Activated CD8-positive, alpha-beta T cell treated with anti-CD3 and anti-CD28 coated beads for 36 hours (primary cell): ENCODE measurements around the gene PNLIPRP2. TPM values are rescaled to one million over a fixed set of nuclear protein-coding genes. Genes with fewer than 3 reads are reported as not detected.

Experiments used
- ATAC-seq: fragments of 200-7000 bp; cut with Tn5 transposase; one replicate; pipeline ENCODE4 v1.10.0; 2021; ENCODE audit warnings: mild to moderate bottlenecking, moderate library complexity
- CTCF ChIA-PET: fragments of 350-600 bp; sonication (Branson Sonifier 250); formaldehyde crosslinking; loops from one replicate; lab custom pipeline; 2021; ENCODE audit warnings: antibody characterized with exemption; lab: Charles Lee
- POLR2A ChIA-PET: fragments of 350-600 bp; sonication (Branson Sonifier 250); formaldehyde crosslinking; loops from one replicate; lab custom pipeline; 2021; ENCODE audit warnings: antibody characterized with exemption; lab: Charles Lee
- DNase-seq: peaks from one replicate; pipeline ENCODE4 v3.0.0-alpha.2; 2020
- H3K27ac Mint-ChIP-seq: one replicate; pipeline ENCODE4 v1.8.0; 2021; ENCODE audit warnings: mild to moderate bottlenecking, mixed read lengths
- H3K27me3 Mint-ChIP-seq: one replicate; pipeline ENCODE4 v1.8.0; 2021; ENCODE audit warnings: mixed read lengths
- H3K36me3 Mint-ChIP-seq: one replicate; pipeline ENCODE4 v1.8.0; 2021; ENCODE audit warnings: low read depth, mixed read lengths
- H3K4me1 Mint-ChIP-seq: one replicate; pipeline ENCODE4 v1.8.0; 2021; ENCODE audit warnings: low read depth, mixed read lengths
- H3K4me3 Mint-ChIP-seq: one replicate; pipeline ENCODE4 v1.8.0; 2021; ENCODE audit warnings: mild to moderate bottlenecking, moderate library complexity, mixed read lengths
- H3K9me3 Mint-ChIP-seq: one replicate; pipeline ENCODE4 v1.8.0; 2021; ENCODE audit warnings: mixed read lengths
- intact Hi-C: fragments of 100-400 bp; cut with micrococcal nuclease; formaldehyde crosslinking; loops from one replicate; pipeline ENCODE4 v1.10.0; 2022
- total RNA-seq, 2 experiments: library from RNA; stranded (reverse); gene quantifications; one replicate each; pipeline ENCODE4 v1.2.3, GENCODE V29; 2021
- TF ChIP-seq, protein P1 (sequence below): fragments of 200-600 bp; IDR thresholded peaks from one replicate; pipeline ENCODE4 v1.8.0; 2022; ENCODE audit warnings: antibody characterized with exemption, mild to moderate bottlenecking

Gene PNLIPRP2
- total RNA-seq, 2 experiments from 2014 or later = not detected

- Mint-ChIP-seq H3K4me1 (peaks cover 4% of the 10 kb centered on the region), H3K27ac (no peak overlapping the region), H3K27me3 (peaks cover 19% of the 10 kb centered on the region), H3K4me3 (no peak overlapping the region), H3K9me3 (peaks cover 2% of the 10 kb centered on the region), H3K36me3 (no peaks in the 10 kb centered on the region)
- ATAC-seq (no peak), DNase-seq (no peak)
- TF ChIP-seq, protein P1, sequence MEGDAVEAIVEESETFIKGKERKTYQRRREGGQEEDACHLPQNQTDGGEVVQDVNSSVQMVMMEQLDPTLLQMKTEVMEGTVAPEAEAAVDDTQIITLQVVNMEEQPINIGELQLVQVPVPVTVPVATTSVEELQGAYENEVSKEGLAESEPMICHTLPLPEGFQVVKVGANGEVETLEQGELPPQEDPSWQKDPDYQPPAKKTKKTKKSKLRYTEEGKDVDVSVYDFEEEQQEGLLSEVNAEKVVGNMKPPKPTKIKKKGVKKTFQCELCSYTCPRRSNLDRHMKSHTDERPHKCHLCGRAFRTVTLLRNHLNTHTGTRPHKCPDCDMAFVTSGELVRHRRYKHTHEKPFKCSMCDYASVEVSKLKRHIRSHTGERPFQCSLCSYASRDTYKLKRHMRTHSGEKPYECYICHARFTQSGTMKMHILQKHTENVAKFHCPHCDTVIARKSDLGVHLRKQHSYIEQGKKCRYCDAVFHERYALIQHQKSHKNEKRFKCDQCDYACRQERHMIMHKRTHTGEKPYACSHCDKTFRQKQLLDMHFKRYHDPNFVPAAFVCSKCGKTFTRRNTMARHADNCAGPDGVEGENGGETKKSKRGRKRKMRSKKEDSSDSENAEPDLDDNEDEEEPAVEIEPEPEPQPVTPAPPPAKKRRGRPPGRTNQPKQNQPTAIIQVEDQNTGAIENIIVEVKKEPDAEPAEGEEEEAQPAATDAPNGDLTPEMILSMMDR = no peak
- CTCF ChIA-PET = no interaction called here
- POLR2A ChIA-PET = no interaction called here
- intact Hi-C loops = no loop called here
These were observed 15.6 kb downstream of the PNLIPRP2 start for GRCh38 chr10:116636385-116636784.

GRCh38 chr10:116636976-116637375, 16.2 kb downstream of the PNLIPRP2 start:
- POLR2A ChIA-PET = no interaction called here
- Mint-ChIP-seq H3K4me3 (no peak overlapping the region), H3K9me3 (peaks cover 2% of the 10 kb centered on the region), H3K27ac (no peak overlapping the region), H3K4me1 (peaks cover 4% of the 10 kb centered on the region), H3K27me3 (peaks cover 19% of the 10 kb centered on the region), H3K36me3 (no peaks in the 10 kb centered on the region)
- intact Hi-C loops = no loop called here
- TF ChIP-seq, protein P1 = no peak
- DNase-seq (no peak), ATAC-seq (no peak)
- CTCF ChIA-PET = no interaction called here

DNA sequence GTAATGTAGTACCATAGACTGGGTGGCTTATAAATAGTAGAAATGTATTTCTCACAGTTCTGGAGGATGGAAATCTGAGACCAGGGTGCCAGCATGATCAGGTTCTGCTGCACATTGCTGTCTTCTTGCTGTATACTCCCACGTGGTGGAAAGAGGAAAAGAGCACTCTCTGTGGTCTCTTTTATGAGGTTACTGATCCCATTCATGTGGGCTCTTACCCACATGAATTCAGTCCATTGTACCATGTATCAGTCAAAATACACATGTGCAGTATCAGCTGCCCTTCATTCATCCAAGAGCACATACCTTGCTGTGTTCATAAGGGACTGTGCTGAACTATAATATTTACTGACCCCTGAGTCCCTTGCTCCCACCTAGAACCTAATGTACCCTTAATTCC, 17.1 kb downstream of the PNLIPRP2 start:
- intact Hi-C loops = no loop called here
- no peaks in the 10 kb centered on the region for H3K36me3 Mint-ChIP-seq
- peak; percentile 5 for DNase-seq
- H3K9me3 Mint-ChIP-seq = peaks cover 2% of the 10 kb centered on the region
- TF ChIP-seq, protein P1 = no peak
- ATAC-seq = peak; percentile 45
- ChIA-PET POLR2A (no interaction called here), CTCF (no interaction called here)
- no peak overlapping the region for H3K4me3 Mint-ChIP-seq
- H3K27ac Mint-ChIP-seq = no peak overlapping the region
- H3K4me1 Mint-ChIP-seq = peaks cover 4% of the 10 kb centered on the region
- H3K27me3 Mint-ChIP-seq = peaks cover 25% of the 10 kb centered on the region

DNA sequence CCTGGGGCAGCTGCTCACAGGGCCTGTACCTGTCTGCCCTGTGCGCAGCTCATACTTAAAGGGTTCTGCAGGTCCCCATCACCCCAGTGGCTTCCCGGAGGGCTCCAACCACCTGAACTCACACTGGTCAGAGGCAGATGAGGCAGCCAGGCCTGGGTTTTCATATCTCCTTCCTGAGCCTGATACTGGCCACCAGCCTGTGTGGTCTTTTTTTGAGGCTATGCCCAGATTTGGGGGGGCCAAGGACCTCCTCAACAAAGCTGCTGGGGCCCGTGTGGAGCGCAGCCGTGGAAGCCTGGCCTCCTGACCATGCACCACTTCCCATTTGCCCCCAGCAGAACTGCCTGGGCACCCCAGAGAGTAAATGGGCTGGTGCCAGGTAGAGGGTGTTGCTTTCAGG, 25.7 kb downstream of the PNLIPRP2 start:
- no peak for ATAC-seq
- Mint-ChIP-seq H3K9me3 (peaks cover 4% of the 10 kb centered on the region), H3K27me3 (peaks cover 9% of the 10 kb centered on the region), H3K36me3 (no peaks in the 10 kb centered on the region), H3K4me3 (no peak overlapping the region), H3K4me1 (no peaks in the 10 kb centered on the region), H3K27ac (no peak overlapping the region)
- intact Hi-C loops = no loop called here
- DNase-seq = no peak
- ChIA-PET POLR2A (no interaction called here), CTCF (interaction anchor here (1.4 kb wide), 1 partner anchor 8 kb away, joined by 4 read pairs; no protein-coding TSS in a partner anchor)
- TF ChIP-seq, protein P1 = no peak

DNA sequence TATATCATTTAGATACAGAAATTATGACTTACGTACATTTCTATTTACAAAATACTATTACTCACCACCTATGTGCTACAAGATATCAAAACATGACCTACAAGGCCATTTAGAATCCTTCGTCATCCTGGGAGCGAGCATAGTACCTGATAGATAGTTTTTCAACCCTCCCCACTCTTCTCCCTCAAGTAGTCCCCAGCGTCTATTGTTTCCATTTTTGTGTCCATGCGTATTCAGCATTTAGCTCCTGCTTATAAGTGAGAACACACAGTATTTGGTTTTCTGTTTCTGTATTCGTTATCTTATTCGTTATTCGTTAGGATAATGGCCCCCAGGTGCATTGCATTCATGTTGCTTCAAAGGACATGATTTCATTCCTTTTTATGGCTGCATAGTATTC, 28.1 kb downstream of the PNLIPRP2 start:
- DNase-seq (no peak), ATAC-seq (no peak)
- ChIA-PET CTCF (no interaction called here), POLR2A (no interaction called here)
- intact Hi-C loops = no loop called here
- no peak overlapping the region for H3K27ac Mint-ChIP-seq
- H3K4me3 Mint-ChIP-seq = no peak overlapping the region
- no peaks in the 10 kb centered on the region for H3K4me1 Mint-ChIP-seq
- TF ChIP-seq, protein P1 = no peak
- H3K27me3 Mint-ChIP-seq = peaks cover 7% of the 10 kb centered on the region
- peaks cover 4% of the 10 kb centered on the region for H3K9me3 Mint-ChIP-seq
- no peaks in the 10 kb centered on the region for H3K36me3 Mint-ChIP-seq
